ENCODE data around the gene PLIN3.

- TF ChIP-seq CTCF (conservative IDR thresholded peaks at IDR 0.05 in 1 of 2, IDR thresholded peaks at IDR 0.05 in 1 of 2; ENCODE audit: low read depth in 1 of 2, low read length in 2 of 2) = no peak
- TF ChIP-seq EZH2 (IDR thresholded peaks at IDR 0.05; ENCODE audit: low read length, missing control alignments) = no peak
Observed at GRCh38 chr19:4849019-4849418, 18.4 kb downstream of the PLIN3 start.
